GM12878 (cell line): ENCODE measurements around the gene TACC3. TPM values are rescaled to one million over a fixed set of nuclear protein-coding genes. Genes with fewer than 3 reads are reported as not detected.

Experiments
- ATAC-seq: fragments of 200-7000 bp; cut with Tn5 transposase; 3 replicates; pipeline ENCODE4 v1.9.1; 2020; ENCODE audit warnings: mild to moderate bottlenecking, moderate library complexity
- BruUV-seq: library from RNA; stranded (reverse); fragments of 400-500 nt; replicated peaks from 2 replicates; lab custom pipeline; 2021; lab: Mats Ljungman, UMichigan
- CTCF ChIA-PET: fragments of 300-600 bp; sonication (Branson Sonifier 250); formaldehyde crosslinking; extraction: SDS; loops from one replicate; lab custom pipeline; 2021; ENCODE audit warnings: inconsistent platforms; lab: Yijun Ruan, JAX
- POLR2A ChIA-PET: fragments of 350-600 bp; formaldehyde crosslinking; extraction: SDS; loops from one replicate; lab custom pipeline; 2021; ENCODE audit warnings: inconsistent platforms; lab: Charles Lee
- RAD21 ChIA-PET: fragments of 300-600 bp; sonication (Branson Sonifier 250); formaldehyde crosslinking; loops from one replicate; lab custom pipeline; 2023; ENCODE audit warnings: antibody characterized with exemption; ENCODE audit not compliant: unreplicated experiment; lab: Charles Lee
- SMC1A ChIA-PET: fragments of 300-600 bp; sonication (Branson Sonifier 250); formaldehyde crosslinking; loops from one replicate; lab custom pipeline; 2023; ENCODE audit not compliant: unreplicated experiment, uncharacterized antibody; lab: Charles Lee
- DNase-seq: peaks from one replicate; pipeline ENCODE4 v3.0.0-alpha.2; 2011; ENCODE audit warnings: low read depth, low spot score
- FAIRE-seq: peaks from 3 replicates; lab custom pipeline; 2011; peaks lifted over from hg19 to GRCh38; lab: Jason Lieb, UNC
- H2AFZ ChIP-seq: 2 replicates; pipeline ENCODE4 v1.6.0; 2011; ENCODE audit warnings: low read depth, low read length, control low read depth; ENCODE audit not compliant: control insufficient read depth
- H3K27ac ChIP-seq: 2 replicates; pipeline ENCODE4 v1.5.1; 2011; ENCODE audit warnings: control low read depth; ENCODE audit not compliant: control insufficient read depth, insufficient read depth
- H3K27me3 ChIP-seq, 2 experiments: replicated peaks in 1 of 2; 2 replicates each; pipeline versions ENCODE4 v1.6.0 to v1.6.1; 2011; ENCODE audit warnings: low read length in 1 of 2; ENCODE audit not compliant: control insufficient read depth in 2 of 2, insufficient read depth in 2 of 2
- H3K36me3 ChIP-seq, 2 experiments: 2 replicates each; pipeline ENCODE4 v1.5.1; 2011; ENCODE audit warnings: low read length in 1 of 2; ENCODE audit not compliant: control insufficient read depth in 2 of 2, insufficient read depth in 2 of 2
- H3K4me1 ChIP-seq: 2 replicates; pipeline ENCODE4 v1.6.1; 2011; ENCODE audit warnings: mild to moderate bottlenecking, low read length, moderate library complexity, mixed read lengths; ENCODE audit not compliant: control insufficient read depth, insufficient read depth
- H3K4me2 ChIP-seq: 2 replicates; pipeline ENCODE4 v1.6.0; 2011; ENCODE audit warnings: control low read depth; ENCODE audit not compliant: control insufficient read depth, insufficient read depth
- H3K4me3 ChIP-seq: fragments of 200-600 bp; sonication (generic); 2 replicates; pipeline ENCODE4 v1.5.1; 2016
- H3K79me2 ChIP-seq: 2 replicates; pipeline ENCODE4 v1.6.0; 2011; ENCODE audit warnings: low read length; ENCODE audit not compliant: control insufficient read depth, insufficient read depth
- H3K9ac ChIP-seq: 2 replicates; pipeline ENCODE4 v1.8.0; 2011; ENCODE audit warnings: low read length, control low read depth, mixed read lengths; ENCODE audit not compliant: control insufficient read depth, insufficient read depth
- H3K9me3 ChIP-seq: replicated peaks from 3 replicates; pipeline ENCODE4 v1.5.1; 2011; ENCODE audit warnings: mild to moderate bottlenecking, low read length; ENCODE audit not compliant: control insufficient read depth, insufficient read depth
- H4K20me1 ChIP-seq: 2 replicates; pipeline ENCODE4 v1.6.0; 2011; ENCODE audit not compliant: control insufficient read depth, insufficient read depth
- ATF2 ChIP-seq: IDR thresholded peaks from 2 replicates; pipeline ENCODE4 v1.6.1; 2012; ENCODE audit warnings: low read length, inconsistent platforms
- BRCA1 ChIP-seq: IDR thresholded peaks from 2 replicates; pipeline ENCODE4 v1.6.1; 2011; ENCODE audit warnings: low read depth, low read length, improper control_type of control experiment
- CEBPB ChIP-seq, 2 experiments: fragments of 150-350 bp in 1 of 2; IDR thresholded peaks; 2 replicates each; pipeline ENCODE4 v1.6.1; 2012 to 2014; ENCODE audit warnings: low read depth in 2 of 2, low read length in 2 of 2, borderline replicate concordance in 1 of 2, inconsistent platforms in 1 of 2
- CHD4 ChIP-seq: fragments of 200-600 bp; sonication (generic); IDR thresholded peaks from 2 replicates; pipeline ENCODE4 v1.6.1; 2016; ENCODE audit warnings: mild to moderate bottlenecking
- EGR1 ChIP-seq, 2 experiments: IDR thresholded peaks; 1 replicate in 1 of 2; 2 replicates in 1 of 2; pipeline ENCODE4 v1.6.1; 2011 to 2012; ENCODE audit warnings: low read depth in 2 of 2, low read length in 2 of 2, borderline replicate concordance in 1 of 2, mild to moderate bottlenecking in 1 of 2, moderate library complexity in 1 of 2
- FOXK2 ChIP-seq: fragments of 450-650 bp; IDR thresholded peaks from 2 replicates; pipeline ENCODE4 v1.6.1; 2017; ENCODE audit warnings: mild to moderate bottlenecking, moderate library complexity
- MEF2A ChIP-seq: IDR thresholded peaks from 2 replicates; pipeline ENCODE4 v1.6.1; 2011; ENCODE audit warnings: low read depth, mild to moderate bottlenecking, low read length, moderate library complexity; ENCODE audit not compliant: insufficient read depth
- MYC ChIP-seq: IDR thresholded peaks from 2 replicates; pipeline ENCODE4 v1.6.1; 2011; ENCODE audit warnings: mild to moderate bottlenecking, low read length, moderate library complexity, inconsistent platforms; ENCODE audit not compliant: insufficient read depth, insufficient replicate concordance, insufficient read length, severe bottlenecking
- NBN ChIP-seq: fragments of 450-650 bp; IDR thresholded peaks from 2 replicates; pipeline ENCODE4 v1.6.1; 2016
- POLR2A ChIP-seq: IDR thresholded peaks from 2 replicates; pipeline ENCODE4 v1.6.1; 2011; ENCODE audit warnings: low read depth, mild to moderate bottlenecking, low read length
- POLR2AphosphoS5 ChIP-seq: IDR thresholded peaks from 2 replicates; pipeline ENCODE4 v1.6.1; 2011; ENCODE audit warnings: mild to moderate bottlenecking, low read length, inconsistent platforms
- RUNX3 ChIP-seq: IDR thresholded peaks from 2 replicates; pipeline ENCODE4 v1.6.1; 2012; ENCODE audit warnings: low read length, inconsistent platforms
- TAF1 ChIP-seq: IDR thresholded peaks from 2 replicates; pipeline ENCODE4 v1.6.1; 2011; ENCODE audit warnings: mild to moderate bottlenecking, low read depth, low read length, borderline replicate concordance
- ZNF207 ChIP-seq: fragments of 450-650 bp; IDR thresholded peaks from 2 replicates; pipeline ENCODE4 v1.6.1; 2014; ENCODE audit warnings: antibody characterized with exemption, mild to moderate bottlenecking, borderline replicate concordance
- WGBS: methylation state at CpG from one replicate; pipeline ENCODE4 v1.1.6; 2016; ENCODE audit warnings: low lambda C conversion rate; ENCODE audit not compliant: insufficient replicate concordance, insufficient coverage; ENCODE audit errors: missing lambda C conversion rate; 5-methylcytosine and 5-hydroxymethylcytosine counted together
- in situ Hi-C: fragments of 300-500 bp; cut with MboI; formaldehyde crosslinking; loops from 9 replicates; pipeline ENCODE4 v1.14.3; 2018; ENCODE audit warnings: mixed read lengths
- intact Hi-C: fragments of 100-400 bp; cut with micrococcal nuclease; formaldehyde crosslinking; loops from one replicate; pipeline ENCODE4 v1.14.2; 2022; ENCODE audit not compliant: unreplicated experiment
- polyA plus RNA-seq, 11 experiments: library from polyadenylated mRNA; depleted of rRNA in 4 of 11; unstranded in 6 of 11; stranded (reverse) in 5 of 11; fragments of >200 nt; fragmentation: Nextera tagmentation in 4 of 11; fragmentation: Illumina TruSeq in 1 of 11; extraction: Ambion mirVana in 4 of 11; extraction: Trizol in 1 of 11; gene quantifications; 1 replicate in 1 of 11; 2 replicates in 10 of 11; pipeline versions ENCODE4 v1.2.1 to v1.2.3, GENCODE V29; 2011 to 2016; ENCODE audit warnings: inconsistent platforms in 2 of 11, missing spikeins in 2 of 11, low read depth in 1 of 11
- total RNA-seq, 4 experiments: library from RNA; depleted of rRNA in 3 of 4; stranded (reverse); fragments of >200 nt in 3 of 4; fragmentation: Illumina TruSeq in 1 of 4; extraction: Trizol in 1 of 4; gene quantifications; 2 replicates each; pipeline versions ENCODE4 v1.2.1 to v1.2.3, GENCODE V29; 2013 to 2021
- TF ChIP-seq, protein P1 (sequence below): fragments of 450-650 bp; IDR thresholded peaks from 2 replicates; pipeline ENCODE4 v1.6.1; 2017; ENCODE audit warnings: mild to moderate bottlenecking, moderate library complexity
- TF ChIP-seq, protein P2 (sequence below): IDR thresholded peaks from 2 replicates; pipeline ENCODE4 v1.6.1; 2011; ENCODE audit warnings: mild to moderate bottlenecking, low read depth, low read length, moderate library complexity; ENCODE audit not compliant: insufficient replicate concordance

Gene TACC3
- total and polyA plus RNA-seq, 10 of the 15 experiments (the other 5 are each of a cell fraction or from before 2014, with no cell fraction given), result 2.8 to 121 (median 73.3) TPM

- no peak for TF ChIP-seq CEBPB (IDR thresholded peaks at IDR 0.05; ENCODE audit: borderline replicate concordance in 1 of 2, low read depth in 2 of 2, low read length in 2 of 2)
- TF ChIP-seq TAF1, result no peak
Measured at GRCh38 chr4:1789552-1789951, 68.2 kb downstream of the TACC3 start (continued).

GRCh38 chr4:1790005-1790404, 68.7 kb downstream of the TACC3 start:
- Histone ChIP-seq H3K27ac (no peak overlapping the region), H3K36me3 (no peaks in the 10 kb centered on the region), H3K79me2 (no peaks in the 10 kb centered on the region), H3K27me3 (peaks cover 4 to 6% of the 10 kb centered on the region in 2 experiments; a peak in 3 of 4 replicates), H3K4me3 (no peak overlapping the region), H4K20me1 (no peaks in the 10 kb centered on the region), H3K9me3 (no peaks in the 10 kb centered on the region), H3K4me2 (no peak overlapping the region), H2AFZ (no peak overlapping the region), H3K9ac (no peak overlapping the region), H3K4me1 (no peaks in the 10 kb centered on the region)
- in situ Hi-C loops (no loop called here), intact Hi-C loops (no loop called here)
- CTCF ChIA-PET, result no interaction called here
- POLR2A ChIA-PET, result no interaction called here
- RAD21 ChIA-PET, result no interaction called here
- no peak for FAIRE-seq
- 43% methylated on average over 10 of the region's 10 CpGs for WGBS
- BruUV-seq, result no TSS peak
- SMC1A ChIA-PET, result no interaction called here
- no peak for ATAC-seq
- DNase-seq, result no peak
- TF ChIP-seq BRCA1 (no peak), CHD4 (no peak), ATF2 (no peak), ZNF207 (no peak), EGR1 (IDR thresholded peaks at IDR 0.05; ENCODE audit: borderline replicate concordance in 1 of 2, low read depth in 2 of 2, low read length in 2 of 2) (no peak), FOXK2 (no peak), MYC (no peak), MEF2A (no peak), POLR2AphosphoS5 (no peak), NBN (no peak), POLR2A (no peak), RUNX3 (no peak)
- TF ChIP-seq, protein P1, sequence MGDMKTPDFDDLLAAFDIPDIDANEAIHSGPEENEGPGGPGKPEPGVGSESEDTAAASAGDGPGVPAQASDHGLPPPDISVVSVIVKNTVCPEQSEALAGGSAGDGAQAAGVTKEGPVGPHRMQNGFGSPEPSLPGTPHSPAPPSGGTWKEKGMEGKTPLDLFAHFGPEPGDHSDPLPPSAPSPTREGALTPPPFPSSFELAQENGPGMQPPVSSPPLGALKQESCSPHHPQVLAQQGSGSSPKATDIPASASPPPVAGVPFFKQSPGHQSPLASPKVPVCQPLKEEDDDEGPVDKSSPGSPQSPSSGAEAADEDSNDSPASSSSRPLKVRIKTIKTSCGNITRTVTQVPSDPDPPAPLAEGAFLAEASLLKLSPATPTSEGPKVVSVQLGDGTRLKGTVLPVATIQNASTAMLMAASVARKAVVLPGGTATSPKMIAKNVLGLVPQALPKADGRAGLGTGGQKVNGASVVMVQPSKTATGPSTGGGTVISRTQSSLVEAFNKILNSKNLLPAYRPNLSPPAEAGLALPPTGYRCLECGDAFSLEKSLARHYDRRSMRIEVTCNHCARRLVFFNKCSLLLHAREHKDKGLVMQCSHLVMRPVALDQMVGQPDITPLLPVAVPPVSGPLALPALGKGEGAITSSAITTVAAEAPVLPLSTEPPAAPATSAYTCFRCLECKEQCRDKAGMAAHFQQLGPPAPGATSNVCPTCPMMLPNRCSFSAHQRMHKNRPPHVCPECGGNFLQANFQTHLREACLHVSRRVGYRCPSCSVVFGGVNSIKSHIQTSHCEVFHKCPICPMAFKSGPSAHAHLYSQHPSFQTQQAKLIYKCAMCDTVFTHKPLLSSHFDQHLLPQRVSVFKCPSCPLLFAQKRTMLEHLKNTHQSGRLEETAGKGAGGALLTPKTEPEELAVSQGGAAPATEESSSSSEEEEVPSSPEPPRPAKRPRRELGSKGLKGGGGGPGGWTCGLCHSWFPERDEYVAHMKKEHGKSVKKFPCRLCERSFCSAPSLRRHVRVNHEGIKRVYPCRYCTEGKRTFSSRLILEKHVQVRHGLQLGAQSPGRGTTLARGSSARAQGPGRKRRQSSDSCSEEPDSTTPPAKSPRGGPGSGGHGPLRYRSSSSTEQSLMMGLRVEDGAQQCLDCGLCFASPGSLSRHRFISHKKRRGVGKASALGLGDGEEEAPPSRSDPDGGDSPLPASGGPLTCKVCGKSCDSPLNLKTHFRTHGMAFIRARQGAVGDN, result no peak
- TF ChIP-seq, protein P2, sequence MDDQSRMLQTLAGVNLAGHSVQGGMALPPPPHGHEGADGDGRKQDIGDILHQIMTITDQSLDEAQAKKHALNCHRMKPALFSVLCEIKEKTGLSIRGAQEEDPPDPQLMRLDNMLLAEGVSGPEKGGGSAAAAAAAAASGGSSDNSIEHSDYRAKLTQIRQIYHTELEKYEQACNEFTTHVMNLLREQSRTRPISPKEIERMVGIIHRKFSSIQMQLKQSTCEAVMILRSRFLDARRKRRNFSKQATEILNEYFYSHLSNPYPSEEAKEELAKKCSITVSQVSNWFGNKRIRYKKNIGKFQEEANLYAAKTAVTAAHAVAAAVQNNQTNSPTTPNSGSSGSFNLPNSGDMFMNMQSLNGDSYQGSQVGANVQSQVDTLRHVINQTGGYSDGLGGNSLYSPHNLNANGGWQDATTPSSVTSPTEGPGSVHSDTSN, result no peak
